GM12892 (cell line): Measurements from ENCODE around the gene ATP11A.

Experiments
- DNase-seq: peaks from one replicate; pipeline ENCODE4 v3.0.0; 2011; ENCODE audit not compliant: insufficient read length
- FAIRE-seq: peaks from 2 replicates; lab custom pipeline; 2011; peaks lifted over from hg19 to GRCh38; lab: Jason Lieb, UNC
- POLR2A ChIP-seq: IDR thresholded peaks from 2 replicates; pipeline ENCODE4 v1.6.1; 2011; ENCODE audit warnings: low read depth, low read length, control low read depth
- POLR2AphosphoS5 ChIP-seq: IDR thresholded peaks from 2 replicates; pipeline ENCODE4 v1.6.1; 2011; ENCODE audit warnings: low read depth, low read length, control low read depth
- TAF1 ChIP-seq: IDR thresholded peaks from 2 replicates; pipeline ENCODE4 v1.6.1; 2011; ENCODE audit warnings: low read depth, mild to moderate bottlenecking, control low read depth, low read length, borderline replicate concordance

The ATP11A gene

DNA sequence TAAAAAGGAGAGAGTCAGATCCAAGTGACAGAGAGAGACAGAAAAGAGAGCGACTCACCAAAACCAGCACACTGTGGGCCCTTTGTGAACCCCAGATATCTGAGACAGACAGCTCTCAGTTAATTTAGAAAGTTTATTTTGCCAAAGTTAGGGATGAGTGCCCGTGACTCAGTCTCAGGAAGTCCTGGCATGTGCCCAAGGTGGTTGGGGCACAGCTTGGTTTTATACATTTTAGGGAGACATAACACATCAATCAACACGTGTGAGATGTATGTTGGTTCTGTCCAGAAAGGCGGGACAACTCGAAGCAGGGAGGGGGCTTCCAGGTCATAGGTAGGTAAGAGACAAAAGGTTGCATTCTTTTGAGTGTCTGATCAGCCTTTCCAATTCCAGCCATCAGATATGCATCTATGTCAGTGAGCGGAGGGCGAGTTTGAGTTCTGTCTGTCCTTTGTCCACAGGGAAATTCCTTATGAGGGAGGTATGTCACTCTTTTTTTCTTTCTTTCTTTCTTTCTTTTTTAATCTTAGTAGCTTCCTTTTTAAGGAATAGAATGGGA, 37.2 kb upstream of the ATP11A start:
- FAIRE-seq (no peak), DNase-seq (no peak)
- TF ChIP-seq TAF1 (no peak), POLR2A (no peak), POLR2AphosphoS5 (no peak)

DNA sequence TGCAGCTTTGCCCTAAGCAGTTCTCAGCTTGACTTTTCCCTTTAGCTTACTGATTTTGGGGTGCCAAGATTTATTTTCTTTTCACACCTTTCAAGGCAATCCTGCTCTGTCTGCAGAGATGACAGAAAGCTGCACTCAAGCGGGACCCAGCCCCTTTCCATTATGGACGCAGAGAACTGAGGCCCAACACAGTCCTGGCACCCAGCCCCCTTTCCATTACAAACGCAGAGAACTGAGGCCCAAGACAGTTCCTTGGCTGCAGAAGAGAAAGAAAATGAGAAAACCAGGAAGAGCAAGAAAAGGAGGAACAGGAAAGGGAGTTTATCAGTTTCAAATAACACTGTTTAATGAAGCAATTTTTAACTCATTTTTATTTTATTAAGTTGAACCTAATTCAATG, 36.8 kb upstream of the ATP11A start:
- TF ChIP-seq TAF1, result no peak
- no peak for TF ChIP-seq POLR2A
- TF ChIP-seq POLR2AphosphoS5, result no peak
- FAIRE-seq (no peak), DNase-seq (no peak)

DNA sequence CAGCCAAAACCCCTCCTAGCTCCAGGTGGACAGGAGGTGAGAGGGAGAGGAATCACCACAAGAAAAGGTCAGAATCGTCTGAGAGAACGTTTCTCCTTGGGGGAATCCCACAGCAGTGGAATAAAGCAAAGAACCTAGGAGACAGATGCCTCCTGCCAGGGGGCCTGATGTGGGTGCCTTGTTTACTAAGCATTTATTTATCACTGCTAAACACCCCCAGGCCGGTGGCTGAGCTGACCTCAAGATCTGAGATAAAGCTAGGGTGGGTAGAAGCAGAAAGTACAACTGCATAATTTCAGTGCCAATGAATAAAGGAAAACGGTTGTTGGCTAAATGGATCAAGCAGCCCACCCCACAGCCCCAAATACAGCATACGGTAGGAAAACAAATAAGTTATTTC, 33.9 kb upstream of the ATP11A start:
- DNase-seq (no peak), FAIRE-seq (no peak)
- TF ChIP-seq TAF1 (no peak), POLR2A (no peak), POLR2AphosphoS5 (no peak)

DNA sequence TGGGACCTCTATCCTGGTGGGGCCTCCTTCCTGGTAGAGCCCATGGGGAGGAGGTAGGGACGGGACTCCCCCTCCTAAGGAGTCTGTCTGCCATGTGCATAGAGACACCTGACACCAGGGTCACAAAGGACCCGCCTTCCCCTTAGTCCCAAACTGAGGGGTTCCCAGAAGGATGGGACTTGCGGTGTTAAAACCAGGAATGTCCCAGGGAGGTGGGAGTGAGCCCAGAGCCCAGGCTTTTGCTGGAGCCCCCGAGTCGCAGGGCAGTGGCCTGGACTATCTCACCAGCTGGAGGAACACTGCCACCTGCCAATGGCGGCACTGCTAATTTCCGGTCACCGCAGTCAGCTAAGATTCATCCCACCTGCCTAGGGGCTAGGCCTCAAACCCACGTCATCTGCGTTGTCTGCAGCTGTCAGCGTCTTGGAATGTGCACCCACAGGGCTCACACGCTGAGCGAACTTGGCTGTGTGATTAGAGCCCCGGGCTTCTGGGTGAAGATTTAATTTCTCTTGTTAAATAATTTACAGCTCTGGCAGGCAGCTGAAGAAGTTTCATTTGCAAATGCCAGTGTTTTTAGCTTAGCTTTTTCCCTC, 31.9 kb upstream of the ATP11A start:
- DNase-seq (no peak), FAIRE-seq (no peak)
- TF ChIP-seq TAF1 (no peak), POLR2A (no peak), POLR2AphosphoS5 (no peak)

DNA sequence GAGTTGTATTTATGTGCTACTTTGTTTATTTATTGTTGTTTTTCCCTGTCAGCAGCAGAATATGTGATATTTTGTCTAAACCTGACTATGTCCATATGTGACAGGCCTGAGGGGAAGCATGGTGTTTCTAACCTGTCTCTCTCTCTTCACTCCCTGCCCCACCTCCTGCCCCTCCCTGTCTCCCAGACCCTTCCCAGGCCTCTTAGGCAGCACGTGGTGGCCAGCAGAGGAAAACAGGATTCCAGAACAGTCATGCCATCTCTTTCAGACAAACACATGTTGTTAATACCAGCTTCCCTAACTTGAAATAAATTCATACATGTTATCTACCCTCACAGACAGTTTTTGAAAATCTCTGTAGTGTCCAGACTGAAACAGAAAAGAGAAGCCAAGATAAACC, 31.0 kb upstream of the ATP11A start:
- TF ChIP-seq TAF1, result no peak
- no peak for TF ChIP-seq POLR2A
- TF ChIP-seq POLR2AphosphoS5, result no peak
- DNase-seq (no peak), FAIRE-seq (no peak)

DNA sequence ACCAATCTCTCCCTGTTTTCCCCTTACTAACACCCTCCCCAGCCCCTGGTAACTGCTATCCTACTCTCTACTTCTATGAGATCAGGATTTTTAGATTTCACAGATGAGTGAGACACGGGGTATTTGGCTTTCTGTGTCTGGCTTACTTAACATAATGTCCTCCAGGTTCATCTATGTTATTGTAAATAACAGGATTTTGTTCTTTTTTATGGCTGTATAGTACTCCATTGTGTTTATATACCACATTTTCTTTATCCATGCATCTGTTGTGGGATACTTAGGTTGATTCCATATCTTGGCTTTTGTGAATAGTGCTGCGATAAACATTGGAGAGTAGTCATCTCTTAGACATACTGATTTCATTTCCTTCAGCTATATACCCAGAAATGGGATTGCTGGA, 28.5 kb upstream of the ATP11A start:
- DNase-seq (no peak), FAIRE-seq (no peak)
- no peak for TF ChIP-seq POLR2A
- TF ChIP-seq POLR2AphosphoS5, result no peak
- TF ChIP-seq TAF1, result no peak

DNA sequence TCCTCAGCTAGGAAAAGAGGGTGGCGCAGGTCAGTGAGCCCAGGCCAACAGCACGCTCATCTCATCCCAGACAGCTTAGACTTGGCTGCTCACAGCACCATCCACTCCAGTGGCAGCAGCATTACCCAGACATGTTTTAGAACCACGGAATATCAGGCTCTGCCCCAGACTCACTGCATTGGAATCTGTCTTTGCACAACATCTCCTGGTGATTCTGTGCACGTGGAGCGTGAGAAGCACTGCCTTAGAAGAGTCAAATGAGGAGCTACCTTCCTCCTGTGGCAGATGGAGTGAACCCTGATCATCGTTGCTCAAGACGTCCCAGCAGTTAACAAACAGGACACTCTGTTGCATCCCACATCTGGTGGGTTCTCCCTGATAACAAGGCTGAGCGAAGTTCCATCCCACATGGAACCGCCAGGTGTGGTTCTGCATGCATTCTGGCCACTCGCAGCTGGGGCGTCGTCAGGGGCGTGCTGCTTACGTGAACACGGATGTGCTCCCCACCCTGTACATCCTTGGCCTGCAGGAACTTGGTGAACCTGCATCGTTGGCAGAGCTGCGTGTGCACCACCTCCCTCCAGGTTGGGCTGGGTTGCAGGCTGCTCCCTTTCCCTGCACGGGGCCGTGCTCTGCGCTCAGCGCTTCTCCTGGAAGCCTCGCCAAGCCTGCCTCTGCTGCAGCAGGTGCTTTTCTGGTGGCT, 25.2 kb upstream of the ATP11A start:
- no peak for TF ChIP-seq POLR2AphosphoS5
- TF ChIP-seq POLR2A, result no peak
- DNase-seq (no peak), FAIRE-seq (no peak)

DNA sequence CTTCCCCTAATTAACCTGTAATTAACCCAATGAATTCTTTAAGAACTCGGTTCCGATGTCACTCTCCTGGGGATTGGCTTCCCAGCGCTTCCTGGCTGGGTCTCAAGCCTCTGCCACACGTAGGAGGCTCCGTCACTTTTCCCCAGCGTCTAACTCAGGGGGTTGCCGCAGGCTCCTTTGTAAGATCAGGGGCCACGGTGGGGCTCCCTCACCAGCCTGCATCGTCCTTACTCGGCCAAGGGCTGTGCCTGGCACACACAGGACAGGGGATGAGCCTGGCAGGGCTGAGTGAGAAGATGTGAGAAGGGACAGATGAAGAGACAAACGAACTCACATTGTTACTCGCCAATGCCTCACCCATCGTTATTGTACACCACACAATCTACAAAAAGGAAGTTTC, 20.9 kb upstream of the ATP11A start:
- no peak for FAIRE-seq
- no peak for TF ChIP-seq POLR2AphosphoS5
- no peak for TF ChIP-seq TAF1
- TF ChIP-seq POLR2A, result no peak

DNA sequence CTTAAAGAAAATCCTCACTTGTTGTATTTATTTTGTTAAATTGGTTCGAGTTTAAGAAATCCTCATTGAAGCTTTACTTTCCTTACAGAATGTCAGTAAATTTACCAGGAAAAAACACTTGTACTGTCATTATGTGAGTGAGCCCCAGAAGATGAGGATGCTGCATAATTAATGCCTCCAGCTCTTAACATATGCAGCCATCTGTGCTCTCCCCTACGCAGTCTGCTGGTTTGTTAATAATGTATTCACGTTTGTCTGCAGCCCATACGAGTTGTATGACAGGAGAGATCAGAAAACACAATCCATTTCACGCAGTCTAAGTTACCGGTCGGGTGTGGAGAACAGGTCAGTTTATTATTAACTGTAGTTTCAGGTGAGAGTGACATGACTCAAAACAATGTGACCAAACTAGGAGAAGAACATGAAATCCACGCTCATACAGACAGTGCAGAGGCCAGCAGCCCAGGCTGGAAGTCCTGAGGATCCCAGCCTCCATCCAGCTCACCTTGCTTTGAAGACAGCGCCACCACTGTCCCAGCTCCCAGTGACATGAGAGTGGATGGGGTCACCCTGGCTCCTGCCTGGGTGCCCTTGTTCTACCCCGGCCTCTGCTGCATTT, 19.8 kb upstream of the ATP11A start:
- FAIRE-seq, result no peak
- DNase-seq, result no peak
- no peak for TF ChIP-seq POLR2A
- no peak for TF ChIP-seq POLR2AphosphoS5
- no peak for TF ChIP-seq TAF1

More for the DNA sequence above, 20.9 kb upstream of the ATP11A start:
- no peak for DNase-seq

DNA sequence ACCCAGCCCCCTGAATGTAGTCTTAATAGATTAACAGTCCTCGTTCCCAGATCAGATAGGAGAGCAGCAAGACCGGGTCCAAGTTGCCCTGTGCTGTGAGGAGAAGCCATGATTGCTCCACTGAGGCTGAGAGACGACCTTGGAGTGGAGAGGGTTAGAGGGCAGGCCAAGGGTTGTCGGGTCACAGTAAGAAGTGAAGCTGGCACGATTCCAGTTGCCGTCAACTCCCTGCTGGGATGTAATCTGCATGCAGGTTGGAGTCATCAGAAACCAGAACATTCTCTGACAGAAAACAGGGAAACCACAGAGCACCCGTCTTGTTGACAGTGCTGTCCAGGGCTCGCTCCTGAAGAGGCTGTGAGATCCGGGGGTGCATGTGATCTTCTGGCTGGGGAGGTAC, 19.0 kb upstream of the ATP11A start:
- no peak for DNase-seq
- FAIRE-seq, result no peak
- TF ChIP-seq TAF1 (no peak), POLR2AphosphoS5 (no peak), POLR2A (no peak)

DNA sequence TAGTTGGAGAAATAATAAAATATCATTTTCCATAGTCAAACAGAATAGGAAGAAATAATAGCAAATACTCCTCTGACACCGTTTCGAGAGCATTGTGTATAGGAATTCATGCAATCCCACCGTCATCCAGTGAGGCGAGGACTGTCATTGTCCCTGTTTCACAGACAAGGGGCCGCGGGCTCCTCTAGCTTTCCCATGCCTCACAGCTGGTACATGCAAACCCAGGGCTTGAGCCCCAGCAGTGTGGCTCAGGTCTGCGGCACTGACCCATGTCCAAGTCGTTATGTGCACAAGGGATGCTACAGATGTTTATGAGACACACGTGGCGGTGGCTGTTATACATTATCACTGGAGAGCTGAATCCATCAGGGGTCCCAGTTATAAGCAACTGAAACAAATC, 18.5 kb upstream of the ATP11A start:
- DNase-seq, result no peak
- TF ChIP-seq TAF1 (no peak), POLR2AphosphoS5 (no peak), POLR2A (no peak)
- no peak for FAIRE-seq

DNA sequence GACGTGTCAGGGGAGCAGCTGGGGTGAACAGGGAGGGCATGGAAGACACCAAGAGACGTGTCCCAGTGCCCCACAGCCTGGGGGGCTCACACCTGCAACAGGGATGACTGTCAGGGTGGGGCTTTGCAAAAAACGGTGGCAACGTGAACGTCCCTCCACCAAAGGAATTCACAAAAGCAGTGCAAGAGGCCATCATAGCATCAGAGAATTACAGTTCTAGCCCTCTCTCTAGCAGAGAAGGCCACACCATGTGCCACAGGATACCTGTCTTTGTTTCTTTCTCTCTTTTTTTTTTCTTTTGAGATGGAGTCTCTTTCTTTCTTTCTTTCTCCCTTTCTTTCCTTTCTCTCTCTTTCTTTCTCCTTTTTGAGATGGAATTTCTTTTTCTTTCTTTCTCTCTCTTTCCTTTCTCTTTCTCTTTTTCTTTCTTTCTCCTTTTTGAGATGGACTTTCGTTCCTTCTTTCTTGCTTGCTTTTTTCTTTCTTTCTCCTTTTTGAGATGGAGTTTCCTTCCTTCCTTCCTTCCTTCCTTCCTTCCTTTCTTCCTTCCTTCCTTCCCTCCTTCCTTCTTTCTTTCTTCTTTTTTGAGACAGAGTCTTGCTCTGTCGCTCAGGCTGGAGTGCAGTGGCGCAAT, 17.1 kb upstream of the ATP11A start:
- DNase-seq (no peak), FAIRE-seq (no peak)
- TF ChIP-seq TAF1 (no peak), POLR2AphosphoS5 (no peak), POLR2A (no peak)
